Endothelial cell of umbilical vein (primary cell): Measurements from ENCODE around the gene SLC6A7. TPM values are rescaled to one million over a fixed set of nuclear protein-coding genes. Genes with fewer than 3 reads are reported as not detected.

Source experiments
- BruUV-seq: library from RNA; stranded (reverse); fragments of 400-500 nt; replicated peaks from 2 replicates; lab custom pipeline; 2021; lab: Mats Ljungman, UMichigan
- CTCF ChIA-PET: fragments of 300-600, 350-600 bp; sonication (Branson Sonifier 250); formaldehyde crosslinking; loops from one replicate; lab custom pipeline; 2021; ENCODE audit warnings: antibody characterized with exemption, inconsistent platforms; lab: Charles Lee
- POLR2A ChIA-PET: fragments of 300-600, 350-600 bp; sonication (Branson Sonifier 250); formaldehyde crosslinking; loops from one replicate; lab custom pipeline; 2021; ENCODE audit warnings: antibody characterized with exemption, inconsistent platforms; lab: Charles Lee
- DNase-seq: peaks from one replicate; pipeline ENCODE4 v3.0.0-alpha.2; 2011; ENCODE audit warnings: low read depth, low spot score
- FAIRE-seq: peaks from 2 replicates; lab custom pipeline; 2011; peaks lifted over from hg19 to GRCh38; lab: Jason Lieb, UNC
- H2AFZ ChIP-seq: 2 replicates; pipeline ENCODE4 v1.6.0; 2012; ENCODE audit warnings: low read depth, low read length, control low read depth, inconsistent platforms
- H3K27ac ChIP-seq: 2 replicates; pipeline ENCODE4 v1.5.1; 2011; ENCODE audit warnings: low read depth, mild to moderate bottlenecking, control low read depth, low read length, moderate library complexity; ENCODE audit not compliant: insufficient read depth
- H3K27me3 ChIP-seq, 2 experiments: 2 replicates each; pipeline versions ENCODE4 v1.6.0 to v1.6.1; 2011; ENCODE audit warnings: low read length in 2 of 2, mixed read lengths in 1 of 2; ENCODE audit not compliant: control insufficient read depth in 2 of 2, insufficient read depth in 2 of 2
- H3K36me3 ChIP-seq, 2 experiments: 2 replicates in 1 of 2; 3 replicates in 1 of 2; pipeline ENCODE4 v1.5.1; 2011; ENCODE audit warnings: low read length in 2 of 2, mild to moderate bottlenecking in 1 of 2, moderate library complexity in 1 of 2; ENCODE audit not compliant: control insufficient read depth in 2 of 2, insufficient read depth in 2 of 2; ENCODE audit errors: extremely low read depth in 1 of 2
- H3K4me1 ChIP-seq: 3 replicates; pipeline ENCODE4 v1.5.1; 2011; ENCODE audit warnings: mild to moderate bottlenecking, low read length; ENCODE audit not compliant: control insufficient read depth, insufficient read depth; ENCODE audit errors: extremely low read depth
- H3K4me2 ChIP-seq: 2 replicates; pipeline ENCODE4 v1.6.1; 2011; ENCODE audit warnings: low read length, control low read depth, mixed read lengths; ENCODE audit not compliant: insufficient read depth
- H3K4me3 ChIP-seq, 3 experiments: fragments of 200-600 bp in 1 of 3; sonication (generic), shearing (Covaris generic) in 1 of 3; replicated peaks in 1 of 3; 2 replicates each; pipeline ENCODE4 v1.5.1; 2011 to 2016; ENCODE audit warnings: control low read depth in 3 of 3, low read length in 3 of 3, mild to moderate bottlenecking in 2 of 3, inconsistent platforms in 1 of 3, low read depth in 1 of 3, moderate library complexity in 1 of 3; ENCODE audit not compliant: insufficient read depth in 1 of 3
- H3K79me2 ChIP-seq: 2 replicates; pipeline ENCODE4 v1.6.0; 2012; ENCODE audit warnings: low read length, inconsistent platforms; ENCODE audit not compliant: control insufficient read depth, insufficient read depth
- H3K9ac ChIP-seq: replicated peaks from 2 replicates; pipeline ENCODE3; 2011; ENCODE audit warnings: low read length, control low read depth; ENCODE audit not compliant: insufficient read depth; ENCODE audit errors: extremely low read depth
- H3K9me1 ChIP-seq: replicated peaks from 3 replicates; pipeline ENCODE4 v1.6.0; 2011; ENCODE audit warnings: mild to moderate bottlenecking, low read length; ENCODE audit not compliant: control insufficient read depth, insufficient read depth; ENCODE audit errors: extremely low read depth
- H3K9me3 ChIP-seq: replicated peaks from 2 replicates; pipeline ENCODE4 v1.5.1; 2012; ENCODE audit warnings: low read length, inconsistent platforms; ENCODE audit not compliant: control insufficient read depth, insufficient read depth
- H4K20me1 ChIP-seq: replicated peaks from 2 replicates; pipeline ENCODE3; 2011; ENCODE audit warnings: mild to moderate bottlenecking, low read length; ENCODE audit not compliant: control insufficient read depth, insufficient read depth; ENCODE audit errors: extremely low read depth
- CTCF ChIP-seq, 2 donors: IDR thresholded peaks; 1 replicate in 1 of 2; 2 replicates in 1 of 2; pipeline ENCODE4 v1.5.1; 2011; ENCODE audit warnings: low read length in 2 of 2, mild to moderate bottlenecking in 2 of 2, moderate library complexity in 2 of 2, control low read depth in 1 of 2, inconsistent platforms in 1 of 2, low read depth in 1 of 2; ENCODE audit not compliant: insufficient read depth in 1 of 2; ENCODE audit errors: extremely low read depth in 1 of 2
- EZH2 ChIP-seq: IDR thresholded peaks from 2 replicates; pipeline ENCODE4 v1.6.1; 2012; ENCODE audit warnings: borderline replicate concordance, low read depth, mild to moderate bottlenecking, moderate library complexity, low read length, inconsistent platforms; ENCODE audit not compliant: severe bottlenecking
- FOS ChIP-seq: IDR thresholded peaks from 2 replicates; pipeline ENCODE4 v1.6.1; 2011; ENCODE audit warnings: mild to moderate bottlenecking, low read length, moderate library complexity, borderline replicate concordance; ENCODE audit not compliant: insufficient read depth
- GATA2 ChIP-seq: IDR thresholded peaks from 2 replicates; pipeline ENCODE4 v1.7.0; 2011; ENCODE audit warnings: low read depth, mild to moderate bottlenecking, moderate library complexity, mixed read lengths, low read length; ENCODE audit not compliant: insufficient read length, insufficient read depth
- JUN ChIP-seq: IDR thresholded peaks from 2 replicates; pipeline ENCODE4 v1.6.1; 2011; ENCODE audit warnings: borderline replicate concordance, low read depth; ENCODE audit not compliant: insufficient read length, insufficient read depth
- MAX ChIP-seq: IDR thresholded peaks from 2 replicates; pipeline ENCODE4 v1.6.1; 2011; ENCODE audit not compliant: insufficient read depth, insufficient read length
- MYC ChIP-seq: IDR thresholded peaks from one replicate; pipeline ENCODE4 v1.6.1; 2011; ENCODE audit warnings: mild to moderate bottlenecking, low read depth, low read length
- POLR2A ChIP-seq: IDR thresholded peaks from 2 replicates; pipeline ENCODE4 v1.6.1; 2012; ENCODE audit warnings: low read depth, mild to moderate bottlenecking, control low read depth, low read length
- POLR2AphosphoS5 ChIP-seq: IDR thresholded peaks from 2 replicates; pipeline ENCODE4 v1.6.1; 2012; ENCODE audit warnings: low read depth, mild to moderate bottlenecking, control low read depth, low read length, moderate library complexity; ENCODE audit not compliant: insufficient read depth
- dilution Hi-C: fragments of 300-500 bp; cut with MboI; formaldehyde crosslinking; loops from one replicate; pipeline ENCODE4 v1.15.0; 2019; ENCODE audit warnings: low sequenced_read_pairs; ENCODE audit not compliant: extremely low pct_ligation_motif_present
- intact Hi-C: fragments of 100-400 bp; cut with micrococcal nuclease; formaldehyde crosslinking; loops from one replicate; pipeline ENCODE4 v1.10.0; 2022
- polyA plus RNA-seq, 4 experiments: library from polyadenylated mRNA; depleted of rRNA in 3 of 4; stranded (reverse) in 3 of 4; unstranded in 1 of 4; fragments of >200 nt; gene quantifications; 2 replicates each; pipeline versions ENCODE4 v1.2.1 to v1.2.3, GENCODE V29; 2011 to 2012; ENCODE audit warnings: missing spikeins in 1 of 4
- total RNA-seq: library from RNA; stranded (reverse); gene quantifications from 2 replicates; pipeline ENCODE4 v1.2.3, GENCODE V29; 2021

SLC6A7 gene
- total and polyA plus RNA-seq, 2 donors (not counting 3 experiments of a cell fraction or from before 2014, with no cell fraction given): not detected

- no TSS peak for BruUV-seq
- H3K27ac ChIP-seq: no peak overlapping the region
- DNase-seq: no peak
- H3K36me3 ChIP-seq: no peaks in the 10 kb centered on the region
- H3K9me1 ChIP-seq: no peaks in the 10 kb centered on the region
- POLR2A ChIA-PET: no interaction called here
- dilution Hi-C loops: no loop called here
- no peak overlapping the region for H3K9ac ChIP-seq
- no peaks in the 10 kb centered on the region for H4K20me1 ChIP-seq
- TF ChIP-seq POLR2AphosphoS5 (no peak), MAX (no peak), CTCF (IDR thresholded peaks at IDR 0.05; ENCODE audit: extremely low read depth in 1 of 2, insufficient read depth in 1 of 2, low read depth in 1 of 2, low read length in 2 of 2) (no peak), POLR2A (no peak), GATA2 (no peak), MYC (no peak), JUN (no peak), EZH2 (no peak), FOS (no peak)
- no peak for FAIRE-seq
- no peak overlapping the region for H2AFZ ChIP-seq
- H3K9me3 ChIP-seq: no peaks in the 10 kb centered on the region
- no peaks in the 10 kb centered on the region for H3K79me2 ChIP-seq
- intact Hi-C loops: no loop called here
- H3K4me1 ChIP-seq: no peaks in the 10 kb centered on the region
- H3K4me2 ChIP-seq: no peak overlapping the region
- CTCF ChIA-PET: interaction anchor here (1.2 to 6.5 kb wide), 2 partner anchors 38 to 380 kb away, joined by 4 to 65 read pairs; no protein-coding TSS in a partner anchor
- H3K27me3 ChIP-seq: peaks cover 0 to 8% of the 10 kb centered on the region in 2 experiments
- no peak overlapping the region for H3K4me3 ChIP-seq
These were observed 23.7 kb downstream of the SLC6A7 start for GRCh38 chr5:150213530-150213929.
